Middle frontal gyrus (tissue), 1 donor: ENCODE data around the gene RIGI.
"Not testable (repeated sequence)": the region's sequence is repeated elsewhere in the genome, so short reads cannot be mapped to it uniquely, and the experiment has no call there.

Source experiments
- DNase-seq: peaks from one replicate; pipeline ENCODE4 v3.0.0-alpha.2; 2015; ENCODE audit warnings: low spot score; ENCODE audit errors: extremely low spot score

The RIGI gene

DNA sequence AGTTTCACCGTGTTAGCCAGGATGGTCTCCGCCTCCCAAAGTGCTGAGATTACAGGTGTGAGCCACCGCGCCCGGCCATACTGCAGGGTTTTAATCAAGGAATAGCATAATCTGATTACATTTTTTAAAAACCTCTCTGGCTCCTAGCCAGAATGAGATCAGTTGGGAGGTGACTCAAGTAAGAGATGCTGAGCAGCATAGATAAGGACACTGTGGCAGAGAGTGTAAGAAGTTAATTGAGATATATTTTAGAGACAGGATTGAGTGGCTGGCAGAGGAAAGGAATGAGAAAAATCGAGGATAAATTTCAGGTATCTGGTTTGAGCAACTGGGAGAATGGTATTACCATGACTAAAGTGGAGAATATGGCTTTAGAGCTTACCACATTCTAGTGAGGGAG lies 7.3 kb upstream of the RIGI start:
- no peak for DNase-seq

DNA sequence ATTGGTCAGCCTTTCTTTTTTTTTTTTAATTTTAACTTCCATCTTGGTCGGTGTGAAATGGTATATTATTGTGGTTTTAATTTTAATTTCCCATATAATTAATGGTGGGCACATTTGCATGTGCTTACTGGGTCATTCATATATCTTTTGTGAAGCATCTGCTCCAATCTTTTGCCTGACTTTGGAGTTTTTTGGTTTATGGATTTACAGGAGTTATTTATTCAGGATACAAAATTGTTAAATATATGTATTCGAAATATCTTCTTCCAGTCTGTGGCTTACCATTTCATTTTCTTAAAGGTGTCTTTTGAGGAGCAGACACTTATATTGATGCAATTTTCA lies 682 bp upstream of the RIGI start:
- DNase-seq, result no peak

DNA sequence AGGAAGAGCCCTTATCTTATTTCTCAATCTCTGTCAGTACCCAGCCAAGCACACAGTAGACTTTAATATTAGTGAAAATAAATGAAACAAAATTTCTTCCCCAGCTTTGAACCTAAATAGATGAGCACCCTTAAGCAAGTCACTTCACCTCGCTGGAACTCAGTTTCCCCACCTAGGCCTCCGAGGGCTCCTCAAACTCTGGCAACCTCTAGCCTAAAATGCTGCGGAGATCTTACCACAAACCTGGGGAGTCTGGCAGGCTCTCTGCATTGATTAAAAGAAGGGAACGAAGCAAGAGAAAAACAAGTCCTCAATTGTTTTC lies 326 bp downstream of the RIGI start:
- DNase-seq, result no peak

DNA sequence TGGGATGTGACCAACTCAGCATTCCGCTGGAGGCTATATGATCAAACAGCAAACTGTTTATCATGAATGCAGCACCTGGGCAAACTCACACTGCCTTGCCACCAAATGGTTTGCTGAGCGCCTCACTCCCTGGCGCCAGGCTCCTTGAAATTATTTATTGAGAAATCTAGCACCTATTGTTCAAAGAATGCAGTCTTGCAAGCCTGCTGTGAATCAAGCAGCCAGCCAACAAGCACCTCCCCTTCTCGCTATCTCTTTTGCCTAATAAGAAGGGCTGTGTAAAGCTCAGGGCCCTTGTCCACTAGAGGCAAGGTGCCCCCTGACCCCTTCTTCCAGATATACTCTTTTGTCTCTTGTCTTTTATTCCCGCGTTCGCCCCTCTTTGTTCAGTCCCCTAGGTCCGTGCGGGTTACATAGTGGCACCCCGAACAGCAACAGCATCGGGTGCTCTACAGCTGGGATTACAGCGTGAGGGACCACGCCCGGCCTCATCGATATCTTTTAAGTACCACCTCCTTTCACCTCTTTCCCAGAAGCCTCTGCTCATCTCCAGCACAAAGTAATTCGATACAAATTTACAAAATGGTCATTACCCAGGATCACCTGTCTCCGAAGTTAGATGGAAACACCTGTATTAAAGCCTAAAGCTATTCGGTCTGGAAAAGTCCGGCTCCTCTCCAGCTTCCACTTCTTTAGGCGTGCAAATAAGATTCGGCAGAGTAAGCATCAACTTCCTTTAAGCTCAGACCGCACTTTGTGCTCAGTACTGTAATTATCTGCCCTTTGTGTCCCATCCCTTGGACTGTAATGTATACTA lies 896 bp downstream of the RIGI start:
- DNase-seq, result no peak

DNA sequence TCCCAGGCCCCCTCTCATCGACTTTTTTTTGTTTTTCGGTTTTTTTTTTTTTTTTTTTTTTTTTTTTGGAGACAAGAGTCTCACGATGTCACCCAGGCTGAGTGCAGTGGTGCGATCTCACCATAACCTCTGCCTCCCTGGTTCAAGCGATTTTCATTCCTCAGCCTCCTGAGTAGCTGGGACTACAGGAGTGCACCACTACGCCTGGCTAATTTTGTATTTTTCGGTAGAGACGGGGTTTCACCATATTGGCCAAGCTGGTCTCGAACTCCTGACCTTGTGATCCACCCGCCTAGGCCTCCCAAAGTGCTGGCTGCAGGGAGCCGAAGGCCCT lies 1.5 kb downstream of the RIGI start:
- not testable (repeated sequence) for DNase-seq

DNA sequence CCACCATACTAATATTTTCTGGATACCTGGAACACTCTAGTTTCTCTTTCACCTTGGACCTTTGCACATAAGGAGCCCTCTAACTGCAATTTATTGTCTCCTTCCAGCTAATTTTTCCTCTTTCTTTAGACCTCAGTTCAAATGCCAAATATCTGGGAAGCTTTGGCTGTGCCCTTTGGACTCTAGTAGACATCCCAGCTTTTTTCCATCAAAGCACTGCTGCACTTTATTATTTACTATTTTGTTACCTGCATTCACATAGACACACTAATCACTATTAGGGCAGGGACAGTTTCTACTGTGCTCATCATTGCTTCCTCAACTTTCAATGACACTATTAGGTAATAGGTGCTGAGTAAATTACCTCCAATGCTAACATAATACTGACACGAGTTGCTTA lies 2.1 kb downstream of the RIGI start:
- DNase-seq, result no peak

DNA sequence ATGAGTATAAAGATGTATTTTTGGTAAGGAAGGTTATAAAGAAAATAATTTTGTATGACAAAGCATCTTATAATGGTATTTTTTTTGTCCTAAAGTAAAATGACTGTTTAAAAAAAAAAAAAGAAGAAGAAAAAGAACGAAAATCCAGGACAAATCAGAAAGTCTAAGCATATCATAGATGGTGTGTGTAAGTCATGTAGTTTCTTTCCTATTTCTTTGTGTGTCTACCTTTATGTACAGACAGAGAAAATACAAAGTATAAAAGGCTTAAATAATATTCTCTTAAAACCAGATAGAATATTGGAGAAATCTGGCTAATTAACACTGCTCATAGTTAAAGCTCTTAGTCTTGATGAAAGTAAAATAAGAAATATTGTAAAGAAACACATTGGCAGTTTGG lies 7.7 kb downstream of the RIGI start:
- DNase-seq, result no peak

DNA sequence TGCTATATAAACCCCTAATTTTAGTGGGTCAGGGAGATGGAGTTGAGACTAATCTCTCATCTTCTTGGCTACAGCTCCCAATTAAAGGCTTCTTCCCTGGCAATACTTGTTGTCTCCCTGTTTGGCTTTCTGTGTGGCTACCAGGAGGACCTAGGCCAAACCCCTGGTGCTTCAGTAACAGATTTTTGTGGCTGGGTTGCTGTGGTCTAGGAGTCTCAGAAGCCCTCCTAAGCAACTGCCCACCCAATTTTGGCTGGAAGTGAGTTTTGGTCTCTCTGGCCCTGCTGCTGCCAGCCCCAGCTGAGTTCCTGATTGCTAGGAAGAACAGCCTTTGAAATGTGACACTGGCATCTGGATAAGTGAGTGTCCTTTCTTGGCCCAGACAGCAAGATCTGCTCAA lies 9.8 kb downstream of the RIGI start:
- DNase-seq, result no peak

DNA sequence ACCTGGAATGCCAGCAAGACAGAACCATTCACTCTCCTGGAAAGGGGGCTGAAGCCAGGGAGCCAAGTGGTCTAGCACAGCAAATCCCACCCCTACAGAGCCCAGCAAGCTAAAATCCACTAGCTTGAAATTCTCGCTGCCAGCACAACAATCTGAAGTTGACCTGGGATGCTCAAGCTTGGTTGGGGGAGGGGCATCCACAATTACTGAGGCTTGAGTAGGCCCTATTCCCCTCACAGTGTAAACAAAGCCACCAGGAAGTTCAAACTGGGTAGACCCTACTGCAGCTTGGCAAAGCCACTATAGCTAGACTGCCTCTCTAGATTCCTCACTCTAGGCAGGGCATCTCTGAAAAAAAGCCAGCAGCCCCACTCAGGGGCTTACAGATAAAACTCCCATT lies 17.3 kb downstream of the RIGI start:
- no peak for DNase-seq

DNA sequence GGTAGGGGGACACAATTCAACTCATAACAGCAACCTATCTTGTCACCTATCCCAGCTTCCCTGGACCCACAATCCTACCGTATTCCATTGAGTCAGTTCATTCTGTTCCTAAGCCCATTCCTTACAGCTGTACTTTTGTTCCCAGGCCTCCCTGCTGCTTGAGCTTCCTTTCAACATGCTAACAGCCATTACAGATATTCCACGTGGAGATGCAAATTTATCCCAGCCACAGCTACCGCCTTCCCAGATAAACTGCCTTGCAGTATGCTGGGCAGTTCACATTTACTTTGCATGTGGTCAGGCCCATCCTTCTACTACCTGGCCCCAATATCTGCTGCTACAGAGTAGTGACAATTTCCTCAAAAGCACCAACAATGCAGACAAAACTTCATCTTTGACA lies 23.0 kb downstream of the RIGI start:
- DNase-seq, result no peak

DNA sequence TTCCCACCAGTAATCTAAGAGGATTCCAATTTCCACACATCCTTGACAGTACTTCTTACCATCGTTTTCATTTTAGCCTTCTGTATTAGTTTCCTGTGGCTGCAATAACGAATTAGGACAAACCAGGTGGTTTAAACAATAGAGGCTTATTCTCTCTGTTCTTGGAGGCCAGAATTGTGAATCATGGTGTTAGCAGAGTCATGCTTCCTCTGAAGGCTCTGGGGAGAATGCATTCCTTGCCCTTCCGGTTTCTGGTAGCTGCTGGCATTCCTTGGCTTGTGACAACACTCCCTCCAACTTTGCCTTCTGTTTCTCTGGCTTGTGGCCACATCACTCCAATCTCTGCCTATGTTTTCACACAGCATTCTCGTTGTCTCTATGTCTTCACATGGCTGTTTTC lies 23.5 kb downstream of the RIGI start:
- DNase-seq, result no peak

DNA sequence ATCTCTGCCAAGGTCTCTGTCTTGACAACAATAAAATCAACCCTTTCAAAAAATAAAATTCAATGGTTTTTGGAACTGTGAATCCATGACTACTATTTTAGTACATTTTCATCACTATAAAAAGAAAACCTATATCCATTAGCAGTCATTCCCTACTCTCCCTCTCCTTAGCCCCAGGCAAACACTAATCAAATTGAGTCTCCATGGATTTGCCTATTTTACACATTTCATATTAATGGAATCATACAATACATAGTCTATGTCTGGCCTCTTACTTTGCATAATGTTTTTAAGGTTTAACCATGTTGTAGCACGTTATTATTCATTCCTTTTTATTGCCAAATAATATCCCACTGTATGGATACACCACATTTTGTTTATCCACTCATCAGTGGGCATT lies 24.1 kb downstream of the RIGI start:
- DNase-seq, result no peak

DNA sequence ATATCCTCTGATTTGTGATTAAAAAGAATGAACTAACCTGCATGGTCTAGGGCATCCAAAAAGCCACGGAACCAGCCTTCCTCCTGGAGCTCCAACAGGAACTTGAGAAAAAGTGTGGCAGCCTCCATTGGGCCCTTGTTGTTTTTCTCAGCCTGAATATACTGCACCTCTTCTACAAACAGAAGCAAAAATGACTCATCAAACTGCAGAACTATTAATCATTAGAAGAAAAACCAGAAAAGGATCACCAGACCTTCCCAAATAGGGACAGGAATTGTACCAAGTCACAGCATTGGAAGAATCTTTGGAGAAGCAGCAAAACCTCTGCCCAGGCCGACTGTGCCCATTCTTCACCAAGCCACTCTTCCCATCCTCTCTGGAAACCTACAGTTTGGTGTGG lies 25.2 kb downstream of the RIGI start:
- DNase-seq, result no peak

DNA sequence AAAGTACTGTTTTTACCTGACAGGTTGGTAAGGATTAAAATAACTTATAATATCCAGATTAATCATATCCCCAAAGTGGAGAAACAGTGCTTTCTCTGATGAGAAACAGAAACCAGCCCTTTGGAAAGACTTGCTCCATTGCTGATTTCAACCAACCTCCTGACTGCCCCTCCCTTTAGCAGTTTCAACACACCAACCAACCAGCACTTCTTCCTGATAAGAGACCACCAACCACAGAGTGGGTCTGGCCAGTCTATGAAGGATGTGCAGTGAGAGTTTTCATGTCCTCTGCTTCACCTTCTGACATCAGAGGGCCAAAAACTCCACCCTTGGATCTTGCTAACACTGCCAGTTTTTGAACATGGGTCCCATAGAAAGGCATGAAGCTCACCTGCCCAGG lies 28.1 kb downstream of the RIGI start:
- DNase-seq, result no peak

DNA sequence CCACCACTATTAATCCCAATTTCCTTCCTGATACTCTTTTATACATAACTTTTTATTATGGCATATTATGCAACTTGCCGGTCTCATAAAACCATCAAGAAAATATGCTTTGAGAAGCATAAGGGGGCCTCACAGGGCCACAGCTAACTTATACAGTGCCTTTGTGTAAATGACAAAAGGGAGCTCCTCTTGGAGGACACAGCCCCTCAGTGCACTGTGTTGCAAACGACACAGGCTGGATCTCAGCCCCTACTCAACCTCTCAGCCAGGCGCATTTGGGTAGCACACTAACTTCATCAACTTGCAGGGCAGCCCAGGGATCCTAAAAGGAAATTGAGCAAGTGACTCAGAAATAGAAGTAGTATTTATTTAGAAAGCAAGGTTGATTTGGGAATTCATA lies 35.4 kb downstream of the RIGI start:
- DNase-seq, result no peak

DNA sequence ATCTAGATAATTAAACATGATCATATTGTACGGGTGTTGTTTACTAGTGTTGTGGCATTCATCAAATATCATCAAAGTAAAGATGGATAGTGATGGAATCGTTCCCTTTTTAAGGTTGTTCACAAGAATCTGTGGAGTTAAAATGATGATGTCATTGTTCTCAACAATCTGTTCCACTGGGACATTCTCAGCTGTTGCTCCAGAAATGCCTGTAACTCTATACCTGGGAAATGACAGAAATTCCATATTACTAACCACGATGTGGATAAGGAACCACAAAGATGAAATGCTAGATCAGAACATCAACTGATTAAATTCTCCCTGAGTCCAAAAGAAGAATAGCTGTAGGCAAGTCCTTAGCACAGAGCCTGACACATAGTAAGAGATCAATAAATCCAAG lies 38.0 kb downstream of the RIGI start:
- DNase-seq, result no peak

DNA sequence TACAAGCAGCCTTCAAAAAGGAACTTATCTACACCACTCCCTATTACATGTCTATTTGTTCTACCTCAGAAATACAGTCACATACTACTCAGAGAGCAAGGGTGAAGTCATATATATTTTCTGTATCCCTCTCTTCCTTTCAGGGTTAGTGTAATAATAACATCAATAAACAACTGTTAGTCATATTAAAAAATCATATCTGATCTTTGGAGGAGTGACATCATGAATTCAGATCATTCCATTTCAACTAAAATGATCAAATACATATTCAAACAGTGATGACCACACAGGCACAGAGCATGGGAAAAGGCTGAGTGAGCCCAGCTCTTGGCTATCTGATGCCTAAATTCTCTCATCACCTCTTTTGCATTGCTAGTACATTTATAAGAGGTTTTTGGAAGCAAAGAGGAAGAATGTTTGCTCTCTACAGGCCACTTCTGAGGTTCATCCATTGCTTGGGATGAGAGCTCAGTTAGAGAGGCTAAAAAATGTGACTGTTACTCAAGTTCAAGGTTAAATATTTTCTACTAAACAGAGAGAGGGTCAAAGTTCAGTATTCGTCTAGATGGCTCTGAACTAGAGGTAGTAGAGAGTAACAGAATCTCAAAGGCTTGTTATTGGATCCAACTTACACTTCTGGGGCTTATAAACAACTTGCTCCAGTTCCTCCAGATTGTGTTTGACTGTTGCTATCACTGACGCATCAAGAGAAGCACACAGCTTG lies 39.0 kb downstream of the RIGI start:
- no peak for DNase-seq

DNA sequence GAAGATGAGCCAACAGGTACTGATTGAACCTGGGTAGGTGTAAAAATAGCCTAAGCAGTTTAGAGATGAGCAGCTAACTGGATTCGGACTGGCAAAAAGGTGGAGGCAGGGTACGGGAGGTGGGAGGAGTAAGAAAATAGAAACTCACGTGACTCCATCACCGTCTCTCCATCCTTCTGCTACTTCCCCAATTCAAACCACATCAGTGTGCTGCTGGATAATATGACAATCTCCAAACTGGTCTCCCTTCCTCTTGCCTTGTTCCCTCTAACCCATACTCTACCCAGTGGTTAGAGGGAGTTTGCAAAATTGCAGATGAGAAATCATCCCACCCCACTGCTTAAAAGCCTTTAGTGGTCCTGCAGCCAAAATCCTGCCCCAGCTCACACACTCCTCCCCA lies 42.7 kb downstream of the RIGI start:
- no peak for DNase-seq
